Prostate gland (tissue), 2 donors: ENCODE results near the gene PNMT.

Experiments used
- POLR2AphosphoS5 ChIP-seq: sonication (generic); formaldehyde crosslinking; IDR thresholded peaks from one replicate; pipeline ENCODE4 v1.6.1; 2017; ENCODE audit warnings: antibody characterized with exemption
- TF ChIP-seq, protein P1 (sequence below), 4 experiments: fragments of 200-600 bp in 2 of 4; fragments of 450-650 bp in 2 of 4; sonication (generic) in 2 of 4; IDR thresholded peaks; 1 replicate in 3 of 4; 2 replicates in 1 of 4; pipeline ENCODE4 v1.5.1; 2016 to 2019; ENCODE audit warnings: antibody characterized with exemption in 4 of 4, mild to moderate bottlenecking in 2 of 4, moderate library complexity in 2 of 4

DNA sequence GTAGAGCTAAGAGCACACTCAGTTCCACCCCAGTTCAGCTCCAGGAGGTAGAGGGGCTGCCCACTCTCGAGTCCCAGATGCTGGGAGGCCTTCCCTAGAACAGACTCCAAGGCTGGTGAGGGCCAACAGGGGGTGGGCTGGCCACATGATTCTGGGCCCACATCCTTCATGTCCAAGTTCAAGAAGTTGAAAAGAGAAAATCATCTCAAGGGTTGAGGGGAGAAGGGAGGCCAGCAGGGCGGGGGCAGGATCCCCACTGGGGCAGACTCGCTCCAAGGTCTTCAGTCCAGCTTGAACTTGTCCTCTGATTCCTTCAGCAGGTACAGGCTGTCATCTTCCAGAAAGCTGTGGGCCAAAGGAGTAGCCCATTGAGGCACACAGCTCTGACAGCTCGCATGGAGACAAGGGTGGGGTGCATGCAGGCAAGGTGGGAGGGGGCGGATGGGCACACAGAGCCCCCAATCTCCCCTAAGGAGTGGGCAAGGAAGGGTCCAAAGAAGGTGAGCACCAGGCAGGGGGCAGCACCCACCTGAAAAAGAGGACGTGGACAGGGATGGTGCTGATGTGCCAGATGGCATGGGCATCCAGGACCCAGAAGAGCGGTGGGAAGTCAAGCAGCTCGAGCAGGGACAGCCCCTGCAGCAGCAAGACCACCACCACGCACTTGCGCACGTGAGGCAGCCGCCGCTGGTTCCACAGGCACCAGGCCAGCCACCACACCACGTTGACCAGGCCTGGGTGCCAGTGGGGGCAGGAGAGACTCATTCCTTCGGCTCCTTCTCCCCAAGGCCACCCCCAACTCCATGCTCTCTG lies 4.5 kb downstream of the PNMT start:
- TF ChIP-seq, protein P1, sequence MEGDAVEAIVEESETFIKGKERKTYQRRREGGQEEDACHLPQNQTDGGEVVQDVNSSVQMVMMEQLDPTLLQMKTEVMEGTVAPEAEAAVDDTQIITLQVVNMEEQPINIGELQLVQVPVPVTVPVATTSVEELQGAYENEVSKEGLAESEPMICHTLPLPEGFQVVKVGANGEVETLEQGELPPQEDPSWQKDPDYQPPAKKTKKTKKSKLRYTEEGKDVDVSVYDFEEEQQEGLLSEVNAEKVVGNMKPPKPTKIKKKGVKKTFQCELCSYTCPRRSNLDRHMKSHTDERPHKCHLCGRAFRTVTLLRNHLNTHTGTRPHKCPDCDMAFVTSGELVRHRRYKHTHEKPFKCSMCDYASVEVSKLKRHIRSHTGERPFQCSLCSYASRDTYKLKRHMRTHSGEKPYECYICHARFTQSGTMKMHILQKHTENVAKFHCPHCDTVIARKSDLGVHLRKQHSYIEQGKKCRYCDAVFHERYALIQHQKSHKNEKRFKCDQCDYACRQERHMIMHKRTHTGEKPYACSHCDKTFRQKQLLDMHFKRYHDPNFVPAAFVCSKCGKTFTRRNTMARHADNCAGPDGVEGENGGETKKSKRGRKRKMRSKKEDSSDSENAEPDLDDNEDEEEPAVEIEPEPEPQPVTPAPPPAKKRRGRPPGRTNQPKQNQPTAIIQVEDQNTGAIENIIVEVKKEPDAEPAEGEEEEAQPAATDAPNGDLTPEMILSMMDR (IDR thresholded peaks at IDR 0.05) = no peak
- no peak for TF ChIP-seq POLR2AphosphoS5
